Measurements from ENCODE around the gene PAM.

- TF ChIP-seq RAD21 (IDR thresholded peaks at IDR 0.05; ENCODE audit: low read depth) (no peak), CTCF (IDR thresholded peaks at IDR 0.05 in 2 of 3, conservative IDR thresholded peaks at IDR 0.05 in 1 of 3; ENCODE audit: borderline replicate concordance in 1 of 3, insufficient read depth in 1 of 3, low read depth in 2 of 3, low read length in 2 of 3) (no peak), SIN3A (IDR thresholded peaks at IDR 0.05; ENCODE audit: low read depth) (no peak), ZNF274 (IDR thresholded peaks at IDR 0.05; ENCODE audit: low read depth, low read length) (no peak), POLR2AphosphoS5 (IDR thresholded peaks at IDR 0.05; ENCODE audit: low read depth, low read length) (no peak), ZBTB33 (IDR thresholded peaks at IDR 0.05; ENCODE audit: extremely low read depth, insufficient replicate concordance, low read length) (no peak), EGR1 (IDR thresholded peaks at IDR 0.05; ENCODE audit: low read depth) (no peak)
- TF ChIP-seq, protein P1, sequence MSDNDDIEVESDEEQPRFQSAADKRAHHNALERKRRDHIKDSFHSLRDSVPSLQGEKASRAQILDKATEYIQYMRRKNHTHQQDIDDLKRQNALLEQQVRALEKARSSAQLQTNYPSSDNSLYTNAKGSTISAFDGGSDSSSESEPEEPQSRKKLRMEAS (IDR thresholded peaks at IDR 0.05): no peak
Observed at GRCh38 chr5:102991802-102992201, 236.7 kb downstream of the PAM start.
